PC-3 (cell line): ENCODE measurements around the gene MR1. TPM values are rescaled to one million over a fixed set of nuclear protein-coding genes. Genes with fewer than 3 reads are reported as not detected.

Source experiments
- ATAC-seq: fragments of 200-7000 bp; cut with Tn5 transposase; 2 replicates; pipeline ENCODE4 v1.9.1; 2020; ENCODE audit warnings: mild to moderate bottlenecking, moderate library complexity
- BruUV-seq: library from RNA; stranded (reverse); fragments of 400-500 nt; replicated peaks from 2 replicates; lab custom pipeline; 2021; lab: Mats Ljungman, UMichigan
- CTCF ChIA-PET: fragments of 300-600 bp; sonication (Branson Sonifier 250); formaldehyde crosslinking; loops from one replicate; lab custom pipeline; 2022; ENCODE audit warnings: antibody characterized with exemption; lab: Charles Lee
- POLR2A ChIA-PET: fragments of 300-600 bp; sonication (Branson Sonifier 250); formaldehyde crosslinking; loops from one replicate; lab custom pipeline; 2022; ENCODE audit warnings: antibody characterized with exemption; ENCODE audit not compliant: unreplicated experiment; lab: Charles Lee
- DNase-seq: peaks from one replicate; pipeline ENCODE4 v3.0.0-alpha.2; 2015
- H2AFZ ChIP-seq: fragments of 300-600 bp; sonication (generic); 2 replicates; pipeline ENCODE4 v1.6.0; 2016; ENCODE audit warnings: antibody characterized with exemption, low read length
- H3F3A ChIP-seq: fragments of 300-600 bp; sonication (generic); one replicate; pipeline ENCODE4 v1.6.0; 2017; ENCODE audit warnings: antibody characterized with exemption, low read length, control low read depth, mild to moderate bottlenecking; ENCODE audit not compliant: unreplicated experiment
- H3K27ac ChIP-seq: fragments of 300-600 bp; sonication (generic); 2 replicates; pipeline ENCODE4 v1.5.1; 2016; ENCODE audit warnings: mild to moderate bottlenecking, low read length
- H3K27me3 ChIP-seq: fragments of 300-600 bp; sonication (generic); 2 replicates; pipeline ENCODE4 v1.6.1; 2016; ENCODE audit warnings: low read length, mixed read lengths
- H3K36me3 ChIP-seq: fragments of 300-600 bp; sonication (generic); 2 replicates; pipeline ENCODE4 v1.6.1; 2016; ENCODE audit warnings: low read depth, mixed run types, low read length, mixed read lengths
- H3K4me1 ChIP-seq: fragments of 300-600 bp; sonication (generic); 2 replicates; pipeline ENCODE4 v1.5.1; 2016; ENCODE audit warnings: low read length; ENCODE audit not compliant: insufficient read depth
- H3K4me2 ChIP-seq: fragments of 300-600 bp; sonication (generic); 2 replicates; pipeline ENCODE4 v1.6.0; 2016; ENCODE audit warnings: low read length
- H3K4me3 ChIP-seq: fragments of 300-600 bp; sonication (generic); 2 replicates; pipeline ENCODE4 v1.5.1; 2016; ENCODE audit warnings: mild to moderate bottlenecking, low read length, mixed read lengths
- H3K79me2 ChIP-seq: fragments of 300-600 bp; sonication (generic); 2 replicates; pipeline ENCODE4 v1.6.1; 2017; ENCODE audit warnings: low read length, mixed read lengths
- H3K9ac ChIP-seq: fragments of 300-600 bp; sonication (generic); 2 replicates; pipeline ENCODE4 v1.6.0; 2016; ENCODE audit warnings: mild to moderate bottlenecking, low read length
- H3K9me2 ChIP-seq: fragments of 300-600 bp; sonication (generic); replicated peaks from 2 replicates; pipeline ENCODE4 v1.6.1; 2016; ENCODE audit warnings: mixed run types, low read length, mixed read lengths
- H3K9me3 ChIP-seq: fragments of 300-600 bp; sonication (generic); 2 replicates; pipeline ENCODE4 v1.6.1; 2016; ENCODE audit warnings: low read length, mixed read lengths
- H4K20me1 ChIP-seq: fragments of 300-600 bp; sonication (generic); 2 replicates; pipeline ENCODE4 v1.6.1; 2016; ENCODE audit warnings: low read length, mixed read lengths
- EZH2 ChIP-seq: fragments of 300-600 bp; sonication (generic); IDR thresholded peaks from one replicate; pipeline ENCODE4 v1.6.1; 2017; ENCODE audit warnings: antibody characterized with exemption, mild to moderate bottlenecking, low read length; ENCODE audit not compliant: unreplicated experiment
- EZH2phosphoT487 ChIP-seq: fragments of 300-600 bp; sonication (generic); IDR thresholded peaks from 2 replicates; pipeline ENCODE4 v1.6.1; 2018; ENCODE audit warnings: mild to moderate bottlenecking, antibody characterized with exemption, low read length, borderline replicate concordance
- intact Hi-C: fragments of 100-400 bp; cut with micrococcal nuclease; formaldehyde crosslinking; loops from 2 replicates; pipeline ENCODE4 v1.9.0; 2023
- total RNA-seq: library from RNA; depleted of rRNA; stranded (reverse); fragments of >200 nt; gene quantifications from 2 replicates; pipeline ENCODE4 v1.2.3, GENCODE V29; 2014
- TF ChIP-seq, protein P1 (sequence below): fragments of 300-600 bp; sonication (generic); conservative IDR thresholded peaks from 2 replicates; pipeline ENCODE4 v1.5.1; 2017; ENCODE audit warnings: antibody characterized with exemption, low read depth, mild to moderate bottlenecking, low read length

The MR1 gene
- total RNA-seq, 1 experiment from 2014 or later: 3.4 TPM

DNA sequence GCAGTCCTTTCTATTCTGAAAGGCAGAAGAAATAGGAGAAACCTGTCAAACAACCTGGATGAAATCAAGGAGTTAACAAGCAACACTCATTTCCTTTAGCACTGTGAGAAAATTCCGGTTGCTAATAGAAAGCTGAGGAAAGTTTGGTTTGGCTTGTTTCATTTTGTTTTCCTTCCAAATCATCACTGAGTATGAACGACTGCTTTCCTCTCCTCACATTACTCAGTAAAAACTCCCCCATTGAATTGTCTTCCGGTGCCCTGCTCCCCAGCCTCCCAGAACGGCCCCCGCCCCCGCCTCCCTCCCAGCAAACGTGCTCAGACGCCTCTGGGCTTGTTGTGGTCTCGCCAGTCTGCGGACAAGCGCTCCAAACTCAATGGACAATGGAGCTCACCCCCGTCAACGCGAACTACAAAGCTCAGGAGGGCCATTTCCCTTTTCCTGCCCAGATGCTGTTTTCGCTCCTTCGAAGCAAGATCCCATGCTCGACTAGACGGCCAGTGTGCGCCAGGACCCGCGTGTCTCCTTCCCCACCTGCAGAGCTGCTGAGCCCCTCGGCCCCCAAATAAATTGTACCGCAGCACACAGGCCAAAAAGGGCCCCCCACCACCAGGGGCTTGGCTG lies 11.9 kb upstream of the MR1 start:
- Histone ChIP-seq H3K4me1 (peaks cover 15% of the 10 kb centered on the region), H3K27me3 (no peaks in the 10 kb centered on the region), H3K4me2 (peak overlapping the region; percentile 91), H3K9me2 (no peaks in the 10 kb centered on the region), H4K20me1 (peaks cover 36% of the 10 kb centered on the region), H3K4me3 (peak overlapping the region; percentile 87), H3F3A (no peaks in the 10 kb centered on the region), H3K27ac (peak overlapping the region; percentile 96), H2AFZ (0 out of 2 replicates have a peak overlapping the region, but pooled peaks have one; percentile 48), H3K36me3 (peaks cover 5% of the 10 kb centered on the region; the same call in 1 of the 2 replicates), H3K79me2 (peaks cover 52% of the 10 kb centered on the region), H3K9me3 (no peaks in the 10 kb centered on the region), H3K9ac (peak overlapping the region; percentile 93)
- POLR2A ChIA-PET: interaction anchor here (0.7 to 1.2 kb wide), 5 partner anchors 12 to 147 kb away, joined by 3 to 11 read pairs (median 3); partner anchors contain the start of gene MR1
- DNase-seq (peak; percentile 83), ATAC-seq (peak; percentile 58)
- no peak for TF ChIP-seq EZH2
- TF ChIP-seq EZH2phosphoT487: no peak
- TF ChIP-seq, protein P1, sequence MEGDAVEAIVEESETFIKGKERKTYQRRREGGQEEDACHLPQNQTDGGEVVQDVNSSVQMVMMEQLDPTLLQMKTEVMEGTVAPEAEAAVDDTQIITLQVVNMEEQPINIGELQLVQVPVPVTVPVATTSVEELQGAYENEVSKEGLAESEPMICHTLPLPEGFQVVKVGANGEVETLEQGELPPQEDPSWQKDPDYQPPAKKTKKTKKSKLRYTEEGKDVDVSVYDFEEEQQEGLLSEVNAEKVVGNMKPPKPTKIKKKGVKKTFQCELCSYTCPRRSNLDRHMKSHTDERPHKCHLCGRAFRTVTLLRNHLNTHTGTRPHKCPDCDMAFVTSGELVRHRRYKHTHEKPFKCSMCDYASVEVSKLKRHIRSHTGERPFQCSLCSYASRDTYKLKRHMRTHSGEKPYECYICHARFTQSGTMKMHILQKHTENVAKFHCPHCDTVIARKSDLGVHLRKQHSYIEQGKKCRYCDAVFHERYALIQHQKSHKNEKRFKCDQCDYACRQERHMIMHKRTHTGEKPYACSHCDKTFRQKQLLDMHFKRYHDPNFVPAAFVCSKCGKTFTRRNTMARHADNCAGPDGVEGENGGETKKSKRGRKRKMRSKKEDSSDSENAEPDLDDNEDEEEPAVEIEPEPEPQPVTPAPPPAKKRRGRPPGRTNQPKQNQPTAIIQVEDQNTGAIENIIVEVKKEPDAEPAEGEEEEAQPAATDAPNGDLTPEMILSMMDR: no peak
- TSS peak; percentile 92 for BruUV-seq
- intact Hi-C loops: loop anchor here (5.0 kb wide), 2 partner anchors 65 to 120 kb away; partner anchors contain the start of gene IER5
- CTCF ChIA-PET: interaction anchor here (0.6 to 1.2 kb wide), 3 partner anchors 93 to 140 kb away, joined by 3 to 20 read pairs (median 5); no protein-coding TSS in a partner anchor

DNA sequence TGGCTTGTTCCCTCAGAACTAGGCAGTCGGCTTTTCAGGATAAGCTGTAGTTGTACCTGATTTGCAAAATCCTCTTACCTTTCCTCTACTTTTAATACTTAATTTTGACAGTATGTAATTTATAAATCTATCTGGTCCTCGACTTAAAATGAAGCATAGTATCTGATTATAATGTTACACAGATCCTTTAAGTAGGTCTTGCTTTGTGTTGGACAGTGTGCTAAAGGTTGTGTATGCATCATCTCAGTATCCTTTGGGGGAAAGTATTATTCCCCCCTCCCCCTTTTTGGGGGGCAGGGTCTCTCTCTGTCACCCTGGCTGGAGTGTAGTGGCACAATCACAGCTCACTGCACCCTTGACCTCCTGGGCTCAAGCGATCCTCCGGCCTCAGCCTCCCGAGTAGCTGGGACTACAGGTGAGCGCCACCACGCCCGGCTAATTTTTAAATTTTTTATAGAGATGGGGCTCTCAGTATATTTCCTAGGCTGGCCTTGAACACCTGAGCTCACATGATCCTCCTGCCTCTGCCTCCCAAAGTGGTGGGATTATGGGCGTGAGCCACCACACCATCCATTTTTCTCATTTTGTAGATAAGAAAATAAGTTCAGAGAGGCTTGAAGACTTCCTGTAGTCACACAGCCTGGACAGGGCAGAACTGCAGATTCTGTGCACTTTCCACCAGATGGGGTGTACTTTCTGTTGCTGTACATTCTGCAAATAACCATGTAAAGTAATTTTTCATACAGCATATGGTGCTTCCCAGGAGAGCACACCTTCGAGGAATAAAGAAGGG lies 10.3 kb upstream of the MR1 start:
- Histone ChIP-seq H3K36me3 (no peaks in the 10 kb centered on the region), H3K4me3 (peak overlapping the region; percentile 87), H3F3A (no peaks in the 10 kb centered on the region), H3K9ac (no peak overlapping the region), H4K20me1 (peaks cover 27% of the 10 kb centered on the region), H3K27me3 (no peaks in the 10 kb centered on the region), H2AFZ (peak overlapping the region; percentile 43), H3K4me2 (peak overlapping the region; percentile 75), H3K4me1 (peaks cover 15% of the 10 kb centered on the region), H3K9me2 (no peaks in the 10 kb centered on the region), H3K79me2 (peaks cover 38% of the 10 kb centered on the region), H3K27ac (no peak overlapping the region), H3K9me3 (no peaks in the 10 kb centered on the region)
- DNase-seq (no peak), ATAC-seq (no peak)
- TF ChIP-seq EZH2 (no peak), EZH2phosphoT487 (no peak)
- TF ChIP-seq, protein P1: no peak
- POLR2A ChIA-PET: interaction anchor here (0.6 to 1.1 kb wide), 2 partner anchors 10 to 69 kb away, joined by 4 to 6 read pairs; partner anchors contain the start of gene MR1
- intact Hi-C loops: loop anchor here (5.0 kb wide), 2 partner anchors 64 to 119 kb away; partner anchors contain the start of gene IER5
- BruUV-seq: no TSS peak
- CTCF ChIA-PET: no interaction called here
